Spleen (tissue), 3 donors: ENCODE data around the gene UBE2K.
"Not testable (repeated sequence)": the region's sequence is repeated elsewhere in the genome, so short reads cannot be mapped to it uniquely, and the experiment has no call there.

Source experiments
- POLR2A ChIP-seq, 3 donors: fragments of 450-650 bp; IDR thresholded peaks; one replicate each; pipeline ENCODE4 v1.5.1; 2017; ENCODE audit warnings: antibody characterized with exemption in 3 of 3, mild to moderate bottlenecking in 1 of 3
- POLR2AphosphoS5 ChIP-seq, 3 donors: sonication (generic); formaldehyde crosslinking; IDR thresholded peaks; one replicate each; pipeline ENCODE4 v1.5.1; 2017; ENCODE audit warnings: antibody characterized with exemption in 3 of 3

GRCh38 chr4:39704789-39705188 lies 6.9 kb downstream of the UBE2K start:
- not testable (repeated sequence) for TF ChIP-seq POLR2AphosphoS5, POLR2A (IDR thresholded peaks at IDR 0.05)
